ENCODE data around the gene TCF3.

The TCF3 gene

DNA sequence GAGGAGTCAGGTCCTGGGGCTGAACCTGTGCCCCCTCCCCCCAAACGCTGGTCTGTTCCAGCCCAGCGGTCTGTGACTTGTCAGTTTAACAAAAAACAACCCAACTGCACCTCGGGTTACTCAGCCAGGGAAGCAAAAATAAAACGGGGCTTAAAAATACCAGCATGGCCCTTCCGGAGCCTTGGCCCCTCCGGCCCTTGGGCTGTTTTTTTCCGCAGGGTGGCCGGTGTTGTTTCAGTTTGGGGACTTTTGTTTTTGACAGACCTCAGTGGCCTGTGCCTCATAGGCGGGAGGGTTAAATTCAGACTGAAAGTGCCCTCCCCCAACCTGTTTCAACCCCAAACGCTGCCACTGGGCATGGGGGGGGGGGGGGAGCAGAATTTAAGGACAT, 4.0 kb downstream of the TCF3 start:
- H3K4me3 ChIP-seq (ENCODE audit: insufficient read depth, low read length, poor library complexity, severe bottlenecking): peak overlapping the region; percentile 69
- peak overlapping the region; percentile 98 for H3K4me2 ChIP-seq (ENCODE audit: low read depth, low read length, poor library complexity, severe bottlenecking)
- H3F3A ChIP-seq (ENCODE audit: insufficient read depth): peaks cover 30% of the 10 kb centered on the region
- no peaks in the 10 kb centered on the region for H3K27me3 ChIP-seq (ENCODE audit: low read length)
- H4K20me1 ChIP-seq (ENCODE audit: low read depth, low read length): no peaks in the 10 kb centered on the region
- H2AFZ ChIP-seq (ENCODE audit: low read depth, low read length, severe bottlenecking): no peak overlapping the region
- peak overlapping the region; percentile 86 for H3K9ac ChIP-seq (ENCODE audit: low read length)
- peak overlapping the region; percentile 95 for H3K27ac ChIP-seq (ENCODE audit: low read depth, low read length)
- H3K9me2 ChIP-seq (replicated peaks; ENCODE audit: insufficient read depth, low read length): no peaks in the 10 kb centered on the region
- H3K9me3 ChIP-seq (ENCODE audit: insufficient read depth, low read length): no peaks in the 10 kb centered on the region
- TF ChIP-seq, protein P1, sequence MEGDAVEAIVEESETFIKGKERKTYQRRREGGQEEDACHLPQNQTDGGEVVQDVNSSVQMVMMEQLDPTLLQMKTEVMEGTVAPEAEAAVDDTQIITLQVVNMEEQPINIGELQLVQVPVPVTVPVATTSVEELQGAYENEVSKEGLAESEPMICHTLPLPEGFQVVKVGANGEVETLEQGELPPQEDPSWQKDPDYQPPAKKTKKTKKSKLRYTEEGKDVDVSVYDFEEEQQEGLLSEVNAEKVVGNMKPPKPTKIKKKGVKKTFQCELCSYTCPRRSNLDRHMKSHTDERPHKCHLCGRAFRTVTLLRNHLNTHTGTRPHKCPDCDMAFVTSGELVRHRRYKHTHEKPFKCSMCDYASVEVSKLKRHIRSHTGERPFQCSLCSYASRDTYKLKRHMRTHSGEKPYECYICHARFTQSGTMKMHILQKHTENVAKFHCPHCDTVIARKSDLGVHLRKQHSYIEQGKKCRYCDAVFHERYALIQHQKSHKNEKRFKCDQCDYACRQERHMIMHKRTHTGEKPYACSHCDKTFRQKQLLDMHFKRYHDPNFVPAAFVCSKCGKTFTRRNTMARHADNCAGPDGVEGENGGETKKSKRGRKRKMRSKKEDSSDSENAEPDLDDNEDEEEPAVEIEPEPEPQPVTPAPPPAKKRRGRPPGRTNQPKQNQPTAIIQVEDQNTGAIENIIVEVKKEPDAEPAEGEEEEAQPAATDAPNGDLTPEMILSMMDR (IDR thresholded peaks at IDR 0.05; ENCODE audit: insufficient read depth, low read length, poor library complexity, severe bottlenecking): no peak
- no peak for TF ChIP-seq EZH2phosphoT487 (conservative IDR thresholded peaks at IDR 0.05; ENCODE audit: low read length)
- no peaks in the 10 kb centered on the region; the same call in 1 of the 2 replicates for H3K36me3 ChIP-seq (ENCODE audit: low read length)
- H3K79me2 ChIP-seq (ENCODE audit: insufficient read depth, low read length): peaks cover 73% of the 10 kb centered on the region

DNA sequence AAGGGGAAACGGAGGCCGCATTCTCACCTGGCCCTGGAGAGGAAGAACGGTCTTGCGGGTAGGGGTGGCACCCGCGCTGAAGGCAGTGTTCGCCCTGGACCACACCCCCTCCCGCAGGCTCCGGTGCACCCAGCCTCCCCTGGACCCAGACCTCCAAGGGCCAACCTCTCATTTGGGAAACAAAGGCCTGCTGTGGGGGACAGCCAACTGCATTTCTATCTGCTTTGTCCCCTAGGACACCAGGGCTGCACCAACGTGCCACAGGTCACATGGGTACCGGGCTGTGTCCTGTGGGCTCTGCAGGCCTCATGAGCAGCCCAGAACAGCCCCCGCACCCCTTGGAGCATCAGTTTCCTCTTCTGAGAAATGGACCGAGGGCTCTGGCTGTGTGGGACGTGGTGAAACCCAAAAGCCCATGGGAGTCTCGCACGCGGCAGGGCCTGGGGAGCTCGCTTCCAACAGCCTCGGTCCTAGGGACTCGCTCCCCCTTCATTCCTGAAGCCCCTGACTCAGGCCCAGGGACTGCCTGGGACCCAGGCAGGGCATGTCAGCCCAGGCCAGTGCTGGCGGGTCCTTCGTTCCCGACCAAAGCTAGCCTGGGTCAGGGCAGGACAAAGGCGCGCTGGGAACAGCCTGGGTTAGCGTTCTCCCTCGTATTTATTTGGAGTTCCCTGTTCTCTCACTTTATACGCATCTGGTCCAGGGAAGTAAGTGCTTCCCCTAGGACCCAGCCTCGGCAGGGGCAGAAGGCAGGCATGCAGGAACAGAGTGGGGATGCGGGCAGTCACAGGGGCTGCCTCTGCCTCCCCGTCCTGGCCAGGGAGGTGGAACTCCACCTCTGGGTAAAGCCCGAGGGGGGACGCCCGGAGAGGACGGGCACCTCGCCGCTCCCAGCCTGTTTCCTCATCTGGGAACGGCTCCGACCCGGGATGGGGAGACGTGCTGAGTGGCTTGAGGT, 4.6 kb downstream of the TCF3 start:
- H3K9me2 ChIP-seq (replicated peaks; ENCODE audit: insufficient read depth, low read length): no peaks in the 10 kb centered on the region
- H3F3A ChIP-seq (ENCODE audit: insufficient read depth): peaks cover 30% of the 10 kb centered on the region
- no peak overlapping the region for H2AFZ ChIP-seq (ENCODE audit: low read depth, low read length, severe bottlenecking)
- H3K4me2 ChIP-seq (ENCODE audit: low read depth, low read length, poor library complexity, severe bottlenecking): peak overlapping the region; percentile 98
- no peaks in the 10 kb centered on the region; the same call in 1 of the 2 replicates for H3K36me3 ChIP-seq (ENCODE audit: low read length)
- no peaks in the 10 kb centered on the region for H3K27me3 ChIP-seq (ENCODE audit: low read length)
- H3K27ac ChIP-seq (ENCODE audit: low read depth, low read length): peak overlapping the region; percentile 95
- peaks cover 79% of the 10 kb centered on the region for H3K79me2 ChIP-seq (ENCODE audit: insufficient read depth, low read length)
- H3K9ac ChIP-seq (ENCODE audit: low read length): peak overlapping the region; percentile 86
- no peaks in the 10 kb centered on the region for H3K9me3 ChIP-seq (ENCODE audit: insufficient read depth, low read length)
- no peaks in the 10 kb centered on the region for H4K20me1 ChIP-seq (ENCODE audit: low read depth, low read length)
- H3K4me3 ChIP-seq (ENCODE audit: insufficient read depth, low read length, poor library complexity, severe bottlenecking): no peak overlapping the region
- TF ChIP-seq EZH2phosphoT487 (conservative IDR thresholded peaks at IDR 0.05; ENCODE audit: low read length): no peak

DNA sequence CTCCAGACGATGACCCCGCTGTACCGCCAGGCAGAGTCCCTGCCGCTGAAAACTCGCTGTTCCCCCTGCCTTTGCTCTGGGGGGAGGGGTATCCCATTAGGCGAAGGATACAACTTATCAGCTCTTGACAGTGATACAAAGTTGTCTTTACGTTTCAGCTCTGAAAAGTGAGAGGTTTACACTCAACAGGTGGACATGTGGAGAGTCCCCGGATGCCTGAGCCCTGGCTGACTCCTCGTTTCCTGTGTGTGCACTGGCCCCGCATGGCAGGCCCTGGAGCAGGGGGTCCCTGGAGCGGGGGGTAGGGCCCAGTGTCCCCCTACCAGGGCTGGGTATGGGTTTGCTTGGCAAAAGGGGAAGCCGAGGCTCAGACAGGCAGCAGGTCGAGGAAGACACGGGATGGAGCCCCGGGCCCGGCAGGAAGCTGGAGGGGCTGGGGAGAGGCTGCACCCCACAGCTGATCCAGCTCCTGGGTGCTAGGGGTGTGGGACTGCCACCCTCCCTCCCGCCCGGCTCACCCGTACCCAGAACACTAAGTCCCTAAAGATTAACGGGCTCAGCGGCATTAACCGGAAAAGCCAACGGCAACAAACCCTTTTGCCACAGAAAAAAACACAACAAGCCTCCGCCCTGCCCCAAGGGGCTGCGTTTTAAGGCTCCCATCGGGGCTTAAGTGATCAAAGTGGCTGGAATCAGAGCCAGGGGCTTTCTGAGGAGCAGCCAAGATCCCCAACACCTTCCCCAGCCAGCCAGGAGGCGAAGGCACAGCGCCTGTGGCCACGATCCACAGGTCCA, 5.6 kb downstream of the TCF3 start:
- Histone ChIP-seq H3K4me2 (ENCODE audit: low read depth, low read length, poor library complexity, severe bottlenecking) (peak overlapping the region; percentile 98), H3K4me3 (ENCODE audit: insufficient read depth, low read length, poor library complexity, severe bottlenecking) (no peak overlapping the region), H3K79me2 (ENCODE audit: insufficient read depth, low read length) (peaks cover 87% of the 10 kb centered on the region), H4K20me1 (ENCODE audit: low read depth, low read length) (no peaks in the 10 kb centered on the region), H3K36me3 (ENCODE audit: low read length) (no peaks in the 10 kb centered on the region; the same call in 1 of the 2 replicates), H3K9me2 (replicated peaks; ENCODE audit: insufficient read depth, low read length) (no peaks in the 10 kb centered on the region), H3K9me3 (ENCODE audit: insufficient read depth, low read length) (no peaks in the 10 kb centered on the region), H3K27me3 (ENCODE audit: low read length) (no peaks in the 10 kb centered on the region), H3F3A (ENCODE audit: insufficient read depth) (peaks cover 30% of the 10 kb centered on the region), H3K27ac (ENCODE audit: low read depth, low read length) (peak overlapping the region; percentile 95), H3K9ac (ENCODE audit: low read length) (peak overlapping the region; percentile 86), H2AFZ (ENCODE audit: low read depth, low read length, severe bottlenecking) (no peak overlapping the region)
- TF ChIP-seq EZH2phosphoT487 (conservative IDR thresholded peaks at IDR 0.05; ENCODE audit: low read length): no peak
- TF ChIP-seq, protein P1 (IDR thresholded peaks at IDR 0.05; ENCODE audit: insufficient read depth, low read length, poor library complexity, severe bottlenecking): no peak
